ENCODE data around the gene GNG2.

GNG2 gene

GRCh38 chr14:51856792-51857296 is 3.6 kb upstream of the GNG2 start:
- no peak for DNase-seq

DNA sequence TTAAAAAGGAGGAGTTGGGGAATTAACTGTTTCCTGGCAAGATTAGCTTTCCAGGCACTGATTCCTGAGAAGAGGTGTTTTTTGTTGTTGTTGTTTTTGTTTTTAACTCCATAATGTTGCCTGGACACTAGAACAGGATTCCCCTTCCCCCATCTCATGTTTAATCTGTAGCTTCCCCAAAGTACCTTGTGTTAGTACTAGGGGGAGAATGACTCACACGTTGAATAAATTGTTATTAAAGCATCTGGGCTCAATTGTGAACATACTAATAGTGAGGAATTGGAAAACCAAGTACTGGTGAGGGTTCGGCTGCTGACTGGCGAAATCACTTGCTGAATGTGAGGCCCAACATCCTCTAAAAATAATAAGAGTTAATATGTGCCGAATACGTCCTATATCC is 1.3 kb upstream of the GNG2 start:
- no peak for DNase-seq

- DNase-seq, result no peak
These were observed 550 bp downstream of the GNG2 start for GRCh38 chr14:51860825-51861499.

- DNase-seq, result no peak
These were observed 1.9 kb downstream of the GNG2 start for GRCh38 chr14:51862176-51862796.

- no peak for DNase-seq
These were observed 2.4 kb downstream of the GNG2 start for GRCh38 chr14:51862860-51863259.

DNA sequence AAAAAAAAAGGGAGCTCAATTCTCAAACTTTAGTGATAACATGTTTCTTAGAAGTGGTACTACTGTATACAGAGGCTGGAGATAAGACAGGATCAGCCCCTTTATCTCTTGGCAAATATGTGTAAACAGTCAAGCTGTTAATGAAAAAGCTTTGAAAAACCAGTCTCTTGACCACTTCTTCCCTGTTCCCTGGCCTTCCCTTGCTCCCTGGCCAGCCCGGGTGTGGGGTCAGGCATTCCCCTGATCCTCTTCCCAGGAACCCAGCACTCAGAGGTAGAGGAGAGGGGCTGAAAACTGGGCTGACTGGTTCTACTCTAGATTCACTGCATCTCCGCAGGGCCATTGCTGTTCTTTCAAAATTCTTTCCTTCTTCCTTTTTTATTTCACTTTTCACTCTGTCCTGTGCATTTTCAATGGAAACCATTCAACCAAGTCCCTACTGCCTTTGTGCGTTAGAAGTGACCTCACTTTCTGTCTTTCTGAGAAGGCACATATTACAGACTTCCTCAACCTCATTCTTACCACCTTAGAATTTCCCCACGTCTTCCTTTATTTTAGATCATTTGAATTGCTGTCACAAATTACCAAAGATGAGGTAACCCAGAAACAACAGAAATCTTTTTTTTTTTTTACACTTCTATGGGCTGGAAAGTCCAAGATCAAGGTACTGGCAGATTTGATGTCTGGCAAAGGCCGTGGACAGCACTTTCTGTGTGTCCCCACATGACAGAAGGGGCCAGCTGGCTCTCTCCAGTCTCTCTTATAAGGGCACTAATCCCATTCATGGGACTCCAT is 5.7 kb downstream of the GNG2 start:
- DNase-seq, result no peak

DNA sequence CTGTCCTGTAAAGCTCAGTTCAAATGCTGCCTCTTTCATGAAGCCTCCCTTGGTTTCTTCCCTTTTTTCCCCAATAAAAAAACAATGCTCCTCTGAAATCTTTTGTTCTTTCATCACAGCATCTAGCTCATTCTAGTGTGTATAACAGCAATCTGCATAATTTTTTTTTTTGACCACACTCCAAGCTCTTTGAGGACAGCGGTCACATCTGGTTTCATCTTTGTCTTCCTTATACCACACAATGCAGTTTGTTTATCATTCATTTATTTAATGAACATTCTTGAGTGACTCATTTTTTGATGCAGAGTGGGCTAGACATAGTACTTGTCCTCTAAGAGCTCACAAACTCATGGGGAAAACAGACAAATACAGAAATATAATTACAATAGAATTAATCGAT is 7.3 kb downstream of the GNG2 start:
- DNase-seq, result no peak

GRCh38 chr14:51868405-51868804 is 8.0 kb downstream of the GNG2 start:
- no peak for DNase-seq

GRCh38 chr14:51869411-51870100 is 9.1 kb downstream of the GNG2 start:
- peak in 3 of 4 experiments; percentile 12 to 41 (median 17) for DNase-seq

- DNase-seq, result no peak
These were observed 10.2 kb downstream of the GNG2 start for GRCh38 chr14:51870606-51871005.

- no peak for DNase-seq
These were observed 11.4 kb downstream of the GNG2 start for GRCh38 chr14:51871846-51872245.

- DNase-seq, result no peak
These were observed 12.0 kb downstream of the GNG2 start for GRCh38 chr14:51872396-51872795.

DNA sequence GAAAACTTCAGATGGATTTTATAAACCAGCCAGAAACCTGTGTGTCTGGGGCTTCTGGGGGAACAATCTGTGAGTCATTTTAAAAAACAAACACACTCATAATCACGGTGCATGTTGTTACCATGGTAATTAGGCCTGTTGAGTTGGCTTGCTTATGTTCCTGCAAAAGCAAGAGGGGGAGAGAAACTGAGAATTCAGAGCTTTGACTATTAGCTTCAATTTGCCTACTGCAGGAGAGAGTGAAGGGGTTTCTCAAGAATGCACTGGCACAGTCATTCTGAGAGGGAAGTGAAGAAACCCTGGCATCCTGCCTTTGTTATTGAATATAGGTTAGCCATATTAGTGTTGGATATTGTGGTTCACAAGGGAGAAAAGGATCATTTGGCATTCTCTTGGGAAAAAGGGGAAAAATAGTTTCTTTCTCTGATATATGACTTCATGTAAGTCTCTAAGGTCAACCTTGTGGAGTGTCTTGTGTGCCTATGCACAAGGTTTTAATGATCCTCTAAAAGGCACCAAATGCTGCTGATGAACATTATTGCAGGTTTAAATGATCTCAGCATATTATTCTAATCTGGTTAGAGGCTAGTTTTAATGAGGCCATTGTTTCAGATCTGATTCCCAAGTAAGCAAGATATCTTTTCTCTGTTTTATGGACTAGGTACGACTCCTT is 12.9 kb downstream of the GNG2 start:
- no peak for DNase-seq

GRCh38 chr14:51877810-51878209 is 17.4 kb downstream of the GNG2 start:
- no peak for DNase-seq

DNA sequence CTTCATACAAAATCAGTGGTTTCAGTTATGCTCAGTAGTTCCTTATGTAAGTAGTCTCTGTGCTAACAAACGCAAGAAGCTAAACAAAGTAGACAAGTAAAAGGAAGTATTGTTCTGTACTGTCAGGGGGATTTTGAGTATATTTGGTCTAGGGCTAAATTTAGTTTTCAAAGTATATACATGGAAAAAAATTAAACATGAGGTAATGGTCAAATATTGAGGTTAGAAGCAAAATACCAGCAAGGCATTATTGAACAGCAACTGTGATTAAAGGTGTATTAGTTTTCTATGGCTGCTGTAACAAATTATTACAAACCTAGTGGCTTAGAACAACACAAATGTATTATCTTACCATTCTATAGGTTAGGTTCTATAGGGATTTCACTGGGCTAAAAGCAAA is 18.8 kb downstream of the GNG2 start:
- no peak for DNase-seq

GRCh38 chr14:51880835-51881580 is 20.6 kb downstream of the GNG2 start:
- no peak for DNase-seq

GRCh38 chr14:51881636-51882035 is 21.2 kb downstream of the GNG2 start:
- no peak for DNase-seq

- DNase-seq, result no peak
These were observed 22.8 kb downstream of the GNG2 start for GRCh38 chr14:51883232-51883631.

GRCh38 chr14:51884086-51884927 is 23.9 kb downstream of the GNG2 start:
- DNase-seq, result no peak

GRCh38 chr14:51889851-51890250 is 29.4 kb downstream of the GNG2 start:
- no peak for DNase-seq

GRCh38 chr14:51894250-51894649 is 33.8 kb downstream of the GNG2 start:
- no peak for DNase-seq

Measured in activated CD4-positive, CD25-positive, alpha-beta regulatory T cell (primary cell).